Thyroid gland (tissue), 4 donors: ENCODE measurements around the gene NUP85. TPM values are rescaled to one million over a fixed set of nuclear protein-coding genes. Genes with fewer than 3 reads are reported as not detected.

Experiments
- DNase-seq, 2 donors: peaks; one replicate each; pipeline ENCODE4 v3.0.0-alpha.2; 2019
- H3K27ac ChIP-seq, 3 donors: fragments of 200-600 bp; sonication (generic); 1 replicate in 2 of 3; 2 replicates in 1 of 3; pipeline ENCODE4 v1.5.1; 2016 to 2019; ENCODE audit warnings: mild to moderate bottlenecking in 1 of 3, moderate library complexity in 1 of 3
- H3K27me3 ChIP-seq: fragments of 200-600 bp; sonication (generic); one replicate; pipeline ENCODE4 v1.5.1; 2019
- H3K36me3 ChIP-seq, 2 donors: fragments of 200-600 bp; sonication (generic); one replicate each; pipeline ENCODE4 v1.5.1; 2016 to 2019
- H3K4me1 ChIP-seq, 2 donors: fragments of 200-600 bp; sonication (generic); one replicate each; pipeline ENCODE4 v1.5.1; 2017 to 2019
- H3K4me3 ChIP-seq, 3 donors: fragments of 200-600 bp; sonication (generic); replicated peaks in 1 of 3; 1 replicate in 2 of 3; 2 replicates in 1 of 3; pipeline ENCODE4 v1.5.1; 2016; ENCODE audit warnings: mild to moderate bottlenecking in 1 of 3
- H3K9me3 ChIP-seq: fragments of 200-600 bp; sonication (generic); one replicate; pipeline ENCODE4 v1.5.1; 2017
- POLR2A ChIP-seq, 2 donors: fragments of 450-650 bp; IDR thresholded peaks; one replicate each; pipeline ENCODE4 v1.6.1; 2017; ENCODE audit warnings: antibody characterized with exemption in 2 of 2, mild to moderate bottlenecking in 2 of 2, moderate library complexity in 1 of 2
- WGBS, 2 donors: methylation state at CpG; one replicate each; pipeline ENCODE4 v1.1.5; 2017; 5-methylcytosine and 5-hydroxymethylcytosine counted together
- intact Hi-C: fragments of 100-400 bp; cut with DNase I; formaldehyde crosslinking; loops from one replicate; pipeline ENCODE4 v1.15.1; 2023
- total RNA-seq, 4 donors: library from RNA; depleted of rRNA; stranded (reverse); fragments of >200 nt; gene quantifications; one replicate each; pipeline ENCODE4 v1.2.3, GENCODE V29; 2016
- TF ChIP-seq, protein P1 (sequence below), 6 experiments: fragments of 200-600 bp in 3 of 6; fragments of 450-650 bp in 3 of 6; sonication (generic) in 3 of 6; IDR thresholded peaks; one replicate each; pipeline ENCODE4 v1.5.1; 2016 to 2019; ENCODE audit warnings: antibody characterized with exemption in 6 of 6, mild to moderate bottlenecking in 2 of 6, inconsistent platforms in 1 of 6, moderate library complexity in 1 of 6

The NUP85 gene
- total RNA-seq, 4 donors from 2014 or later = 24.7 to 31.7 (median 27.1) TPM

DNA sequence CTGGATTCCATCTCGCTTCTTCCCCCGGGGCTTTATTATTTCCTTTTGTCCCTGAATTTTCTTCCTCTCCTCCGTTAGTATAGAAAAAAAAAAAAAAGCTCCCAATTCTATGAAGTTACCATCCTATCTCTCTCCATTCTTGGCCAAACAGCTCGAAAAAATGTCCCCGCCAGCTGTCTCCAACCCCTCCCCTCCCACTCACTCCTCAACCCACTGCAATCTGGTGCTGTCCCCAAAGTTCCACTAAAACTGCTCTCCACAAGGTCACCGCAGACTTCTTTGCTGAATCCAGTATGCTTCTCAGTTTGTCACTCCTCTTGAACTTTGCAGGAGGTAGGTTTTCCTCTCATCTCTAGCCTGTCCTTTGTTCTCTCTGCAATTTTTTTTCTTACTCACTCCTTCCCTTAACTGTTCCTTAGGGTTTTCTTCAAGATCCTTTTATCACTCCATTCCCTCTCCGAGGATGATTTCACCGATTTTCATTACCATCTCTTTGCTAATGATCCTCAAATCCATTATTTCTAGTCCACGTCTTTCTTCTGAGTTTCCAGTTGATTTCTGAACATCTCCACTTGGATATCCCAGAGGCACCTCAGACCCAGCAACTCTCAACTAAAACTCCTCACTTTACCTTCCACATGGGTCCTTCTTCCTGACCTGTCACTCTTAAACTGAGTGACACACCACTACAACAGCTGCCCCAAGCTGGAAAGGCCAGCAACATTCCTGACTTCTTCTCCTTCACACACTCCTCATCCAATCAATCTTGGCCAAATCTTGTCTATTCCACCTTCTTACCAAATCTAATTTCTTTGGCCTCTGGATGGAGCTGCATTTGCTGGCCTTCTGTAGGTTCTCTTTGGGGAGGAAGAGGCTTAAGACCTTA is 21.2 kb upstream of the NUP85 start:
- TF ChIP-seq, protein P1, sequence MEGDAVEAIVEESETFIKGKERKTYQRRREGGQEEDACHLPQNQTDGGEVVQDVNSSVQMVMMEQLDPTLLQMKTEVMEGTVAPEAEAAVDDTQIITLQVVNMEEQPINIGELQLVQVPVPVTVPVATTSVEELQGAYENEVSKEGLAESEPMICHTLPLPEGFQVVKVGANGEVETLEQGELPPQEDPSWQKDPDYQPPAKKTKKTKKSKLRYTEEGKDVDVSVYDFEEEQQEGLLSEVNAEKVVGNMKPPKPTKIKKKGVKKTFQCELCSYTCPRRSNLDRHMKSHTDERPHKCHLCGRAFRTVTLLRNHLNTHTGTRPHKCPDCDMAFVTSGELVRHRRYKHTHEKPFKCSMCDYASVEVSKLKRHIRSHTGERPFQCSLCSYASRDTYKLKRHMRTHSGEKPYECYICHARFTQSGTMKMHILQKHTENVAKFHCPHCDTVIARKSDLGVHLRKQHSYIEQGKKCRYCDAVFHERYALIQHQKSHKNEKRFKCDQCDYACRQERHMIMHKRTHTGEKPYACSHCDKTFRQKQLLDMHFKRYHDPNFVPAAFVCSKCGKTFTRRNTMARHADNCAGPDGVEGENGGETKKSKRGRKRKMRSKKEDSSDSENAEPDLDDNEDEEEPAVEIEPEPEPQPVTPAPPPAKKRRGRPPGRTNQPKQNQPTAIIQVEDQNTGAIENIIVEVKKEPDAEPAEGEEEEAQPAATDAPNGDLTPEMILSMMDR (IDR thresholded peaks at IDR 0.05) = no peak
- TF ChIP-seq POLR2A (IDR thresholded peaks at IDR 0.05) = no peak
- peaks cover 0 to under 1% of the 10 kb centered on the region in 2 donors for H3K36me3 ChIP-seq
- intact Hi-C loops = loop anchor here (5.0 kb wide), 1 partner anchor 72 kb away; no protein-coding TSS in a partner anchor
- H3K4me1 ChIP-seq = peaks cover 11 to 20% of the 10 kb centered on the region in 2 donors
- DNase-seq = no peak
- 96 to 97% methylated on average over 9 of the region's 9 CpGs for WGBS, 2 donors
- H3K27ac ChIP-seq = no peak overlapping the region
- no peak overlapping the region for H3K4me3 ChIP-seq
- no peaks in the 10 kb centered on the region for H3K27me3 ChIP-seq
- no peaks in the 10 kb centered on the region for H3K9me3 ChIP-seq

DNA sequence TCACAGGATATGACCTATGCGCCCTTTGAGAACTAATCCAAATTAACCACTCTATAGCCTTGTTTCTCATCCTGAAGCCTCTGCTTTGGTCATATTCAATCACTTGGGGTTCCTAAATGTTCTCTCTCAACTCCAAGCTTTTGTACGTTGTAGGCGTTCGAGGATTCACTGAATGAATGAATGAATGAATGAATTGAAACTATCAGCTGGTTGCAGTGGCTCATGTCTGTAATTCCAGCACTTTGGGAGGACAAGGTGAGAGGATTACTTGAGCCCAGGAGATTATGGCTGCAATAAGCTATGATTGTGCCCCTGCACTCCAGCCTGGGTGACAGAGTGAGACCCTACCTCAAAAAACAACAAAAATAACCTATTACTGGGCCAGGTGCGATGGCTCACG is 16.9 kb upstream of the NUP85 start:
- no peak for TF ChIP-seq POLR2A (IDR thresholded peaks at IDR 0.05)
- TF ChIP-seq, protein P1 (IDR thresholded peaks at IDR 0.05) = no peak
- Histone ChIP-seq H3K4me1 (no peaks in the 10 kb centered on the region), H3K27me3 (no peaks in the 10 kb centered on the region), H3K27ac (no peak overlapping the region), H3K4me3 (no peak overlapping the region), H3K36me3 (no peaks in the 10 kb centered on the region), H3K9me3 (no peaks in the 10 kb centered on the region)
- intact Hi-C loops = no loop called here
- DNase-seq = no peak
- WGBS, 2 donors = 90 to 92% methylated on average over 6 of the region's 6 CpGs

DNA sequence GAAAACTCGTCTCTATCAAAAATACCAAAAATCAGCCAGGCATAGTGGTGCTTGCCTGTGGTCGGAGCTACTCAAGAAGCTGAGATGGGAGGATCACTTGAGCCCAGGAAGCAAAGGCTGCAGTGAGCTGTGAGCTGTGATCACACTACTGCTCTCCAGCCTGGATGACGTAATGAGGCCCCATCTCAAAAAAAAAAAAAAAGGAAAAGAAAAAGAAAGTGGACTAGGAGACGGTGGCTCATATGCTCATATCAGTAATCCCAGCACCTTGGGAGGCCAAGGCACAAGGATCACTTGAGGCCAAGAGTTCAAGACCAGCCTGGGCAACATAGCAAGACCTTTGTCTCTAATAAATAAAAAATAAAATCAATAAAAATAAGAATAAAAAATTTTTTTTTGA is 13.9 kb upstream of the NUP85 start:
- no peaks in the 10 kb centered on the region for H3K36me3 ChIP-seq
- intact Hi-C loops = no loop called here
- no peak overlapping the region for H3K27ac ChIP-seq
- H3K27me3 ChIP-seq = no peaks in the 10 kb centered on the region
- H3K4me1 ChIP-seq = no peaks in the 10 kb centered on the region
- TF ChIP-seq POLR2A (IDR thresholded peaks at IDR 0.05) = no peak
- TF ChIP-seq, protein P1 (IDR thresholded peaks at IDR 0.05) = no peak
- no peak overlapping the region for H3K4me3 ChIP-seq
- DNase-seq = peak; percentile 52 to 61
- 22% methylated on average over 4 of the region's 4 CpGs for WGBS, 2 donors
- H3K9me3 ChIP-seq = no peaks in the 10 kb centered on the region

DNA sequence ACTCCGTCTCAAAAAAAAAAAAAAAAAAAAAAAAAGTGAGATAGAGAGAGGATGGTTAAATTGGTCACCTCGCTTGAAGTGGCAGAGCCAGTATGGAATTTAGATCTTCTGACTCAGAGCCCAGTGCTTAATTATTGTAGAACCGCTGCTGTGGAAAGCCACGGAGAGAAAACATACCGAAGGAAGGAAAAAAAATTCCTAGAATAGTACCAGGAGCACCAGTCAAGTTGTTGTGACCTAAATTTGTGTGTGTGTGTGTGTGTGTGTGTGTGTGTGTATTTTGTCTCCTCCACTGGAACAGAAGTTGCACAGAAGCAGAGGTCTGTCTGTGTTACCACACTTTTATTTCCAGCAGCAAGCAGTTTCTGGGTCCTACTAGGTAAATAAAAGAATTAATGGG is 10.6 kb upstream of the NUP85 start:
- H3K9me3 ChIP-seq = no peaks in the 10 kb centered on the region
- no peaks in the 10 kb centered on the region for H3K4me1 ChIP-seq
- WGBS, 2 donors = 51 to 53% methylated on average over 4 of the region's 5 CpGs
- no peak overlapping the region for H3K4me3 ChIP-seq
- H3K36me3 ChIP-seq = no peaks in the 10 kb centered on the region
- no peak overlapping the region for H3K27ac ChIP-seq
- intact Hi-C loops = no loop called here
- no peak for DNase-seq
- TF ChIP-seq, protein P1 (IDR thresholded peaks at IDR 0.05) = no peak
- no peak for TF ChIP-seq POLR2A (IDR thresholded peaks at IDR 0.05)
- no peaks in the 10 kb centered on the region for H3K27me3 ChIP-seq
